Measurements from ENCODE around the gene IP6K1. TPM values are rescaled to one million over a fixed set of nuclear protein-coding genes. Genes with fewer than 3 reads are reported as not detected.
A peak's percentile ranks its signal among the peaks of the same experiment; 100 is the strongest.
"Not testable (repeated sequence)": the region's sequence is repeated elsewhere in the genome, so short reads cannot be mapped to it uniquely, and the experiment has no call there.

The IP6K1 gene
- total RNA-seq, 2 donors from 2014 or later, result 36.5 to 37.4 TPM

GRCh38 chr3:49771340-49771938, 14.9 kb downstream of the IP6K1 start:
- Mint-ChIP-seq H3K27me3 (ENCODE audit: low read depth) (no peaks in the 10 kb centered on the region), H3K4me3 (no peak overlapping the region), H3K27ac (no peak overlapping the region), H3K9me3 (no peaks in the 10 kb centered on the region), H3K4me1 (ENCODE audit: low read depth) (peaks cover 26% of the 10 kb centered on the region), H3K36me3 (ENCODE audit: insufficient read depth in 2 of 2) (peaks cover 1 to 2% of the 10 kb centered on the region in 2 donors)
- DNase-seq (no peak), ATAC-seq (replicated peaks in 1 of 2) (no peak)

GRCh38 chr3:49769926-49770325, 16.4 kb downstream of the IP6K1 start:
- Mint-ChIP-seq H3K27me3 (ENCODE audit: low read depth) (no peaks in the 10 kb centered on the region), H3K4me1 (ENCODE audit: low read depth) (peaks cover 26% of the 10 kb centered on the region), H3K4me3 (no peak overlapping the region), H3K36me3 (ENCODE audit: insufficient read depth in 2 of 2) (peaks cover 1 to 2% of the 10 kb centered on the region in 2 donors), H3K9me3 (no peaks in the 10 kb centered on the region), H3K27ac (no peak overlapping the region)
- DNase-seq (no peak), ATAC-seq (replicated peaks in 1 of 2) (no peak)

- Mint-ChIP-seq H3K27me3 (ENCODE audit: low read depth) (no peaks in the 10 kb centered on the region), H3K4me3 (no peak overlapping the region), H3K36me3 (ENCODE audit: insufficient read depth in 2 of 2) (peaks cover 1 to 2% of the 10 kb centered on the region in 2 donors), H3K27ac (no peak overlapping the region), H3K4me1 (ENCODE audit: low read depth) (peaks cover 26% of the 10 kb centered on the region), H3K9me3 (no peaks in the 10 kb centered on the region)
- no peak for ATAC-seq (replicated peaks in 1 of 2)
- DNase-seq, result no peak
Measured at GRCh38 chr3:49769286-49769915, 16.9 kb downstream of the IP6K1 start.

- H3K9me3 Mint-ChIP-seq, result no peaks in the 10 kb centered on the region
- no peak overlapping the region for H3K27ac Mint-ChIP-seq
- H3K4me3 Mint-ChIP-seq, result no peak overlapping the region
- no peaks in the 10 kb centered on the region for H3K36me3 Mint-ChIP-seq (ENCODE audit: insufficient read depth in 2 of 2)
- ATAC-seq (replicated peaks in 1 of 2), result no peak
- no peaks in the 10 kb centered on the region for H3K27me3 Mint-ChIP-seq (ENCODE audit: low read depth)
- DNase-seq, result no peak
- no peaks in the 10 kb centered on the region for H3K4me1 Mint-ChIP-seq (ENCODE audit: low read depth)
Measured at GRCh38 chr3:49763981-49764380, 22.4 kb downstream of the IP6K1 start.

- H3K27me3 Mint-ChIP-seq (ENCODE audit: low read depth), result no peaks in the 10 kb centered on the region
Measured at GRCh38 chr3:49761661-49762060, 24.7 kb downstream of the IP6K1 start.

GRCh38 chr3:49759226-49759625, 27.1 kb downstream of the IP6K1 start:
- no peaks in the 10 kb centered on the region for H3K9me3 Mint-ChIP-seq
- peak overlapping the region; percentile 68 for H3K27ac Mint-ChIP-seq
- H3K36me3 Mint-ChIP-seq (ENCODE audit: insufficient read depth in 2 of 2), result peaks cover 0 to 2% of the 10 kb centered on the region in 2 donors
- DNase-seq (no peak), ATAC-seq (replicated peaks in 1 of 2) (no peak)
- no peak overlapping the region for H3K4me3 Mint-ChIP-seq
- H3K27me3 Mint-ChIP-seq (ENCODE audit: low read depth), result no peaks in the 10 kb centered on the region
- peaks cover 16% of the 10 kb centered on the region for H3K4me1 Mint-ChIP-seq (ENCODE audit: low read depth)

More at GRCh38 chr3:49761661-49762060, 24.7 kb downstream of the IP6K1 start:
- no peaks in the 10 kb centered on the region for H3K9me3 Mint-ChIP-seq
- H3K36me3 Mint-ChIP-seq (ENCODE audit: insufficient read depth in 2 of 2), result peaks cover 0 to 2% of the 10 kb centered on the region in 2 donors
- no peak overlapping the region for H3K27ac Mint-ChIP-seq
- peaks cover 10% of the 10 kb centered on the region for H3K4me1 Mint-ChIP-seq (ENCODE audit: low read depth)
- H3K4me3 Mint-ChIP-seq, result no peak overlapping the region
- DNase-seq (no peak), ATAC-seq (replicated peaks in 1 of 2) (no peak)

- Mint-ChIP-seq H3K36me3 (ENCODE audit: insufficient read depth in 2 of 2) (peaks cover 0 to 2% of the 10 kb centered on the region in 2 donors), H3K27ac (no peak overlapping the region), H3K9me3 (no peaks in the 10 kb centered on the region), H3K4me1 (ENCODE audit: low read depth) (peaks cover 16% of the 10 kb centered on the region), H3K27me3 (ENCODE audit: low read depth) (no peaks in the 10 kb centered on the region), H3K4me3 (no peak overlapping the region)
- DNase-seq (no peak), ATAC-seq (replicated peaks in 1 of 2) (no peak)
Measured at GRCh38 chr3:49757197-49757596, 29.1 kb downstream of the IP6K1 start.

GRCh38 chr3:49756036-49756435, 30.3 kb downstream of the IP6K1 start:
- Mint-ChIP-seq H3K4me3 (no peak overlapping the region), H3K36me3 (ENCODE audit: insufficient read depth in 2 of 2) (peaks cover 0 to 2% of the 10 kb centered on the region in 2 donors), H3K27ac (no peak overlapping the region), H3K4me1 (ENCODE audit: low read depth) (peaks cover 16% of the 10 kb centered on the region), H3K27me3 (ENCODE audit: low read depth) (no peaks in the 10 kb centered on the region), H3K9me3 (no peaks in the 10 kb centered on the region)
- DNase-seq (no peak), ATAC-seq (replicated peaks in 1 of 2) (no peak)

- Mint-ChIP-seq H3K4me1 (ENCODE audit: low read depth) (peaks cover 16% of the 10 kb centered on the region), H3K27ac (no peak overlapping the region), H3K27me3 (ENCODE audit: low read depth) (no peaks in the 10 kb centered on the region), H3K9me3 (no peaks in the 10 kb centered on the region), H3K4me3 (no peak overlapping the region), H3K36me3 (ENCODE audit: insufficient read depth in 2 of 2) (peaks cover 0 to 2% of the 10 kb centered on the region in 2 donors)
- DNase-seq (no peak), ATAC-seq (replicated peaks in 1 of 2) (no peak)
Measured at GRCh38 chr3:49754536-49754935, 31.8 kb downstream of the IP6K1 start.

GRCh38 chr3:49751501-49751900, 34.8 kb downstream of the IP6K1 start:
- peaks cover 0 to 5% of the 10 kb centered on the region in 2 donors for H3K36me3 Mint-ChIP-seq (ENCODE audit: insufficient read depth in 2 of 2)
- no peak overlapping the region for H3K27ac Mint-ChIP-seq
- H3K9me3 Mint-ChIP-seq, result no peaks in the 10 kb centered on the region
- peaks cover 5% of the 10 kb centered on the region for H3K4me1 Mint-ChIP-seq (ENCODE audit: low read depth)
- no peak for DNase-seq
- H3K27me3 Mint-ChIP-seq (ENCODE audit: low read depth), result no peaks in the 10 kb centered on the region
- ATAC-seq (replicated peaks in 1 of 2), result no peak
- H3K4me3 Mint-ChIP-seq, result no peak overlapping the region

- peaks cover 0 to 7% of the 10 kb centered on the region in 2 donors for H3K36me3 Mint-ChIP-seq (ENCODE audit: insufficient read depth in 2 of 2)
- H3K27me3 Mint-ChIP-seq (ENCODE audit: low read depth), result no peaks in the 10 kb centered on the region
- H3K4me3 Mint-ChIP-seq, result no peak overlapping the region
- no peaks in the 10 kb centered on the region for H3K4me1 Mint-ChIP-seq (ENCODE audit: low read depth)
- ATAC-seq (replicated peaks in 1 of 2) (no peak), DNase-seq (no peak)
- no peaks in the 10 kb centered on the region for H3K9me3 Mint-ChIP-seq
- H3K27ac Mint-ChIP-seq, result no peak overlapping the region
Measured at GRCh38 chr3:49750056-49750455, 36.3 kb downstream of the IP6K1 start.

GRCh38 chr3:49748874-49749273, 37.5 kb downstream of the IP6K1 start:
- H3K36me3 Mint-ChIP-seq (ENCODE audit: insufficient read depth in 2 of 2), result peaks cover 0 to 12% of the 10 kb centered on the region in 2 donors
- DNase-seq; ATAC-seq (replicated peaks in 1 of 2); H3K4me1 Mint-ChIP-seq (ENCODE audit: low read depth); H3K27ac Mint-ChIP-seq; H3K27me3 Mint-ChIP-seq (ENCODE audit: low read depth); H3K4me3 Mint-ChIP-seq; H3K9me3 Mint-ChIP-seq: not testable (repeated sequence)

- Mint-ChIP-seq H3K27me3 (ENCODE audit: low read depth) (no peaks in the 10 kb centered on the region), H3K27ac (no peak overlapping the region), H3K4me3 (no peak overlapping the region), H3K4me1 (ENCODE audit: low read depth) (no peaks in the 10 kb centered on the region), H3K36me3 (ENCODE audit: insufficient read depth in 2 of 2) (peaks cover 0 to 12% of the 10 kb centered on the region in 2 donors), H3K9me3 (no peaks in the 10 kb centered on the region)
- ATAC-seq (replicated peaks in 1 of 2) (no peak), DNase-seq (no peak)
Measured at GRCh38 chr3:49747792-49748480, 38.4 kb downstream of the IP6K1 start.
